B cell (primary cell): ENCODE measurements around the gene TCFL5. TPM values are rescaled to one million over a fixed set of nuclear protein-coding genes. Genes with fewer than 3 reads are reported as not detected.
A peak's percentile ranks its signal among the peaks of the same experiment; 100 is the strongest.

Experiments used
- ATAC-seq: fragments of 200-7000 bp; cut with Tn5 transposase; one replicate; pipeline ENCODE4 v1.10.0; 2021; ENCODE audit warnings: low read depth, mild to moderate bottlenecking, moderate number of reproducible peaks, moderate library complexity
- CTCF ChIA-PET: fragments of 350-600 bp; sonication (Branson Sonifier 250); formaldehyde crosslinking; loops from one replicate; lab custom pipeline; 2021; ENCODE audit warnings: antibody characterized with exemption, inconsistent platforms; lab: Charles Lee
- POLR2A ChIA-PET: fragments of 350-600 bp; sonication (Branson Sonifier 250); formaldehyde crosslinking; loops from one replicate; lab custom pipeline; 2021; ENCODE audit warnings: antibody characterized with exemption; lab: Charles Lee
- DNase-seq: peaks from one replicate; pipeline ENCODE4 v3.0.0; 2013
- H2AFZ ChIP-seq: 2 replicates; pipeline ENCODE4 v1.6.1; 2012; ENCODE audit warnings: mild to moderate bottlenecking, low read depth, low read length; ENCODE audit not compliant: insufficient read depth, poor library complexity, severe bottlenecking
- H3K27ac ChIP-seq, 2 donors: 1 replicate in 1 of 2; 2 replicates in 1 of 2; pipeline ENCODE4 v1.5.1; 2012 to 2013; ENCODE audit warnings: low read length in 2 of 2, mild to moderate bottlenecking in 2 of 2, moderate library complexity in 1 of 2
- H3K27me3 ChIP-seq, 4 experiments: fragments of 200-600 bp in 1 of 4; sonication (generic) in 1 of 4; replicated peaks in 1 of 4; 1 replicate in 2 of 4; 2 replicates in 2 of 4; pipeline versions ENCODE4 v1.6.1 to v1.7.0; 2013 to 2016; ENCODE audit warnings: low read length in 3 of 4, mild to moderate bottlenecking in 2 of 4, mixed read lengths in 1 of 4, moderate library complexity in 1 of 4; ENCODE audit not compliant: insufficient read depth in 4 of 4, control insufficient read depth in 3 of 4; ENCODE audit errors: control extremely low read depth in 1 of 4
- H3K36me3 ChIP-seq, 2 experiments: replicated peaks in 1 of 2; 1 replicate in 1 of 2; 2 replicates in 1 of 2; pipeline versions ENCODE4 v1.6.1 to v1.7.1; 2013; ENCODE audit warnings: low read length in 1 of 2; ENCODE audit not compliant: insufficient read depth in 2 of 2, control insufficient read depth in 1 of 2; ENCODE audit errors: control extremely low read depth in 1 of 2, extremely low read depth in 1 of 2
- H3K4me1 ChIP-seq, 2 donors: fragments of 200-600 bp in 1 of 2; sonication (generic) in 1 of 2; 1 replicate in 1 of 2; 2 replicates in 1 of 2; pipeline versions ENCODE4 v1.5.1 to v1.6.1; 2013 to 2017; ENCODE audit warnings: low read length in 2 of 2; ENCODE audit not compliant: control insufficient read depth in 2 of 2, insufficient read depth in 2 of 2
- H3K4me2 ChIP-seq: replicated peaks from 2 replicates; pipeline ENCODE3; 2012; ENCODE audit warnings: mild to moderate bottlenecking, low read depth, low read length; ENCODE audit not compliant: poor library complexity, severe bottlenecking
- H3K4me3 ChIP-seq, 5 experiments: fragments of 200-600 bp in 1 of 5; sonication (generic) in 1 of 5; 1 replicate in 3 of 5; 2 replicates in 2 of 5; pipeline versions ENCODE4 v1.5.1 to v1.7.0; 2011 to 2016; ENCODE audit warnings: low read length in 4 of 5, mild to moderate bottlenecking in 4 of 5, low read depth in 2 of 5, control low read depth in 1 of 5, moderate library complexity in 1 of 5; ENCODE audit not compliant: insufficient read depth in 1 of 5; ENCODE audit errors: control extremely low read depth in 1 of 5, extremely low read depth in 1 of 5
- H3K79me2 ChIP-seq: fragments of 200-600 bp; sonication (generic); one replicate; pipeline ENCODE4 v1.6.0; 2016; ENCODE audit warnings: low read length; ENCODE audit not compliant: control insufficient read depth, insufficient read depth
- H3K9ac ChIP-seq: fragments of 200-600 bp; sonication (generic); 2 replicates; pipeline ENCODE4 v1.6.1; 2017; ENCODE audit warnings: mild to moderate bottlenecking, low read length, moderate library complexity
- H3K9me3 ChIP-seq, 3 donors: one replicate each; pipeline versions ENCODE4 v1.6.1 to v1.7.1; 2013; ENCODE audit warnings: low read length in 2 of 3; ENCODE audit not compliant: control insufficient read depth in 2 of 3, insufficient read depth in 1 of 3; ENCODE audit errors: control extremely low read depth in 1 of 3
- H4K20me1 ChIP-seq: 2 replicates; pipeline ENCODE4 v1.6.0; 2012; ENCODE audit warnings: mild to moderate bottlenecking, low read length; ENCODE audit not compliant: insufficient read depth, control insufficient read depth, poor library complexity, severe bottlenecking
- H3K27ac Mint-ChIP-seq: one replicate; pipeline ENCODE4 v1.8.0; 2021; ENCODE audit warnings: mixed read lengths
- H3K27me3 Mint-ChIP-seq: one replicate; pipeline ENCODE4 v1.8.0; 2021; ENCODE audit warnings: mixed read lengths
- H3K4me1 Mint-ChIP-seq: one replicate; pipeline ENCODE4 v1.8.0; 2021; ENCODE audit warnings: mixed read lengths
- H3K4me3 Mint-ChIP-seq: one replicate; pipeline ENCODE4 v1.8.0; 2021; ENCODE audit warnings: mixed read lengths
- H3K9me3 Mint-ChIP-seq: one replicate; pipeline ENCODE4 v1.8.0; 2022; ENCODE audit warnings: mixed read lengths; ENCODE audit not compliant: insufficient read depth
- EZH2 ChIP-seq: IDR thresholded peaks from 2 replicates; pipeline ENCODE4 v1.6.1; 2012; ENCODE audit warnings: borderline replicate concordance, low read depth, mild to moderate bottlenecking, moderate library complexity, low read length; ENCODE audit not compliant: insufficient read depth, poor library complexity, severe bottlenecking
- WGBS: methylation state at CpG from one replicate; pipeline ENCODE4 v1.1.5; 2013; ENCODE audit warnings: missing lambda C conversion rate; ENCODE audit not compliant: insufficient coverage; 5-methylcytosine and 5-hydroxymethylcytosine counted together
- intact Hi-C: fragments of 100-400 bp; cut with micrococcal nuclease; formaldehyde crosslinking; loops from one replicate; pipeline ENCODE4 v1.10.0; 2022
- polyA plus RNA-seq: library from polyadenylated mRNA; depleted of rRNA; stranded (reverse); fragments of >200 nt; gene quantifications from 2 replicates; pipeline ENCODE4 v1.2.3, GENCODE V29; 2012
- total RNA-seq, 2 donors: library from RNA; stranded (reverse); fragments of 120-200 nt in 1 of 2; gene quantifications; 1 replicate in 1 of 2; 2 replicates in 1 of 2; pipeline versions ENCODE4 v1.2.3 to v1.2.4, GENCODE V29; 2013 to 2022
- TF ChIP-seq, protein P1 (sequence below): fragments of 200-600 bp; IDR thresholded peaks from one replicate; pipeline ENCODE4 v1.8.0; 2022; ENCODE audit warnings: antibody characterized with exemption, mild to moderate bottlenecking

Gene TCFL5
- total and polyA plus RNA-seq, 2 donors (not counting 1 experiment from before 2014, with no cell fraction given) = 2.0 to 16.2 TPM

GRCh38 chr20:62827311-62828038, 34.1 kb downstream of the TCFL5 start:
- DNase-seq (peak; percentile 21), ATAC-seq (no peak)
- no peak overlapping the region for H3K4me3 ChIP-seq
- intact Hi-C loops = loop anchor here (2.0 kb wide), 1 partner anchor 35 kb away; no protein-coding TSS in a partner anchor
- H3K79me2 ChIP-seq = no peaks in the 10 kb centered on the region
- peaks cover 4% of the 10 kb centered on the region for H4K20me1 ChIP-seq
- WGBS = 94% methylated on average over 29 of the region's 29 CpGs
- no peaks in the 10 kb centered on the region for H3K36me3 ChIP-seq
- CTCF ChIA-PET = no interaction called here
- POLR2A ChIA-PET = interaction anchor here (0.7 kb wide), 1 partner anchor 150 kb away, joined by 3 read pairs; no protein-coding TSS in a partner anchor
- H3K27me3 ChIP-seq = no peaks in the 10 kb centered on the region
- no peak overlapping the region for H3K4me2 ChIP-seq
- Mint-ChIP-seq H3K4me1 (peaks cover 29% of the 10 kb centered on the region), H3K27ac (no peak overlapping the region), H3K27me3 (no peaks in the 10 kb centered on the region), H3K9me3 (no peaks in the 10 kb centered on the region), H3K4me3 (no peak overlapping the region)
- TF ChIP-seq EZH2 = no peak
- TF ChIP-seq, protein P1, sequence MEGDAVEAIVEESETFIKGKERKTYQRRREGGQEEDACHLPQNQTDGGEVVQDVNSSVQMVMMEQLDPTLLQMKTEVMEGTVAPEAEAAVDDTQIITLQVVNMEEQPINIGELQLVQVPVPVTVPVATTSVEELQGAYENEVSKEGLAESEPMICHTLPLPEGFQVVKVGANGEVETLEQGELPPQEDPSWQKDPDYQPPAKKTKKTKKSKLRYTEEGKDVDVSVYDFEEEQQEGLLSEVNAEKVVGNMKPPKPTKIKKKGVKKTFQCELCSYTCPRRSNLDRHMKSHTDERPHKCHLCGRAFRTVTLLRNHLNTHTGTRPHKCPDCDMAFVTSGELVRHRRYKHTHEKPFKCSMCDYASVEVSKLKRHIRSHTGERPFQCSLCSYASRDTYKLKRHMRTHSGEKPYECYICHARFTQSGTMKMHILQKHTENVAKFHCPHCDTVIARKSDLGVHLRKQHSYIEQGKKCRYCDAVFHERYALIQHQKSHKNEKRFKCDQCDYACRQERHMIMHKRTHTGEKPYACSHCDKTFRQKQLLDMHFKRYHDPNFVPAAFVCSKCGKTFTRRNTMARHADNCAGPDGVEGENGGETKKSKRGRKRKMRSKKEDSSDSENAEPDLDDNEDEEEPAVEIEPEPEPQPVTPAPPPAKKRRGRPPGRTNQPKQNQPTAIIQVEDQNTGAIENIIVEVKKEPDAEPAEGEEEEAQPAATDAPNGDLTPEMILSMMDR = no peak
- H2AFZ ChIP-seq = no peak overlapping the region
- H3K27ac ChIP-seq = no peak overlapping the region
- H3K9ac ChIP-seq = no peak overlapping the region
- no peaks in the 10 kb centered on the region for H3K9me3 ChIP-seq
- H3K4me1 ChIP-seq = peaks cover 41 to 46% of the 10 kb centered on the region in 2 donors

GRCh38 chr20:62826646-62827310, 34.8 kb downstream of the TCFL5 start:
- Histone ChIP-seq H4K20me1 (peaks cover 4% of the 10 kb centered on the region), H3K4me1 (peaks cover 34 to 39% of the 10 kb centered on the region in 2 donors), H3K9me3 (no peaks in the 10 kb centered on the region), H3K4me3 (no peak overlapping the region), H3K9ac (no peak overlapping the region), H3K27ac (no peak overlapping the region), H3K36me3 (no peaks in the 10 kb centered on the region), H3K4me2 (peak overlapping the region; percentile 53), H2AFZ (peak overlapping the region; percentile 70), H3K27me3 (no peaks in the 10 kb centered on the region), H3K79me2 (no peaks in the 10 kb centered on the region)
- H3K27ac Mint-ChIP-seq = peak overlapping the region; percentile 80
- DNase-seq = no peak
- H3K4me1 Mint-ChIP-seq = peaks cover 22% of the 10 kb centered on the region
- CTCF ChIA-PET = no interaction called here
- intact Hi-C loops = loop anchor here (2.0 kb wide), 1 partner anchor 36 kb away; no protein-coding TSS in a partner anchor
- no peak overlapping the region for H3K4me3 Mint-ChIP-seq
- no peaks in the 10 kb centered on the region for H3K27me3 Mint-ChIP-seq
- POLR2A ChIA-PET = interaction anchor here (0.7 to 1.8 kb wide), 2 partner anchors 14 to 151 kb away, joined by 3 to 4 read pairs; no protein-coding TSS in a partner anchor
- 93% methylated on average over 15 of the region's 24 CpGs for WGBS
- no peak for ATAC-seq
- no peaks in the 10 kb centered on the region for H3K9me3 Mint-ChIP-seq
- TF ChIP-seq, protein P1 = no peak
- no peak for TF ChIP-seq EZH2
